NCI-H748 (cell line): ENCODE measurements around the gene UNK.
"Not testable (repeated sequence)": the region's sequence is repeated elsewhere in the genome, so short reads cannot be mapped to it uniquely, and the experiment has no call there.

ENCODE experiments used
- DNase-seq: peaks from one replicate; lab custom pipeline; 2025; ENCODE audit not compliant: unreplicated experiment; lab: John Stamatoyannopoulos, UW

UNK gene

DNA sequence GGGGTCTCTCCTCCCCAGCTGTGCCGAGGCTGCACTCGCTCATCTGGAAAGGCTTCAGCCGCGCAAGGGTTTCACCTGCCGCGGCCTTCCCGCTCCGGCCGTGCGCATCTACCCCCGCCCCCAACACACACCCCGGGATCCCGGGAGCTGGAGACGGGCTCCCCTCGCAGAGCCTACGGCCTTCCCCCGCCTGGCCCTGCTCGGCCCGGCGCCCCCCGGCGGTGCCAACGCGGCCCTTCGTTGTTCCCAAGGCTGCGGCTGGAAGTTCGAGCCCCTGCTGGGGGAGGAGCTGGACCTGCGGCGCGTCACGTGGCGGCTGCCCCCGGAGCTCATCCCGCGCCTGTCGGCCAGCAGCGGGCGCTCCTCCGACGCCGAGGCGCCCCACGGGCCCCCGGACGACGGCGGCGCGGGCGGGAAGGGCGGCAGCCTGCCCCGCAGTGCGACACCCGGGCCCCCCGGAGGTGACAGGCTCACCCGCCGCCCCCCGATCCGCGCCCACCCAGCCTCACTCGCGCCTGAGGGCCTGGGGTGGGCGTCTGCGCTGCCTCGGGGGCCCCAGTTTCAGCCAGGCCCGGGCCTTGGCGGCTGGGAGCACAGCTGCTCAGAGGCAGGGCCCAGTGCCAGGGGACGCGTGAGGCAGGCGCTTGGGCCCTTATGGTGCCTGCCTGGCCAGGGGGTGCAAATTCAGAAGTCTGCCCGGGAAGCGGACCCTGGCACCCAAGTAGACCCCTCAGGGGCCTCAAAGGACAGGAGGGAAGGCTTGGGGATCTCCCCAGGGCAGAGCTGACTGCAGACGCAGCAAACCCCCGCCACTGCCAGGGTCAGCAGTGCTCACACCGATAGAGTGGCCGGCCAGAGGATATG is 30.9 kb upstream of the UNK start:
- DNase-seq: no peak

DNA sequence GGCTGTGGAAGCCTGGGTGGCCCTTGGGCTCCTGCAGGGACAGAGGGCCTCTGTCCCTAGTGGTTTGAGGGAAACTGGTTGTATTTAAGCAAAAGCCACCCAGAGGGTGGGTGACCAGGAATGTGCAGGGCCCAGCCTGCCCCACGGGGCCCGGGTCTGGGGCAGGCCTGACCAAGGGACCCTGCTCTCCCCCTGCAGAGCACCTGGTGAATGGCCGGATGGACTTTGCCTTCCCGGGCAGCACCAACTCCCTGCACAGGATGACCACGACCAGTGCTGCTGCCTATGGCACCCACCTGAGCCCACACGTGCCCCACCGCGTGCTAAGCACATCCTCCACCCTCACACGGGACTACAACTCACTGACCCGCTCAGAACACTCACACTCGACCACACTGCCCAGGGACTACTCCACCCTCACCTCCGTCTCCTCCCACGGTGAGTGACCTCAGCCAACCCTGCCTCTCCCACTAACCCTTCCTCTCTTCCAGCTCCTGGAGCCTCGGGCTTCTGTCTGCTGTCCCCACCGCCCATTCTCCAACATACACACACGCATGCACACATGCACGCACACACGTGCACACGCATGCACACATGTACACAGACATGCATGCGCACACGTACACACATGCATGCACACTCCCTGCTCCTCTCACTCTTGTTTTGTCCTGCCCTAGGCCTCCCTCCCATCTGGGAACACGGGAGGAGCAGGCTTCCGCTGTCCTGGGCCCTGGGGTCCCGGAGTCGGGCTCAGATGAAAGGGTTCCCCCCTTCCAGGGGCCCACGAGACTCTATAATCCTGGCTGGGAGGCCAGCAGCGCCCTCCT is 30.0 kb upstream of the UNK start:
- DNase-seq: no peak

DNA sequence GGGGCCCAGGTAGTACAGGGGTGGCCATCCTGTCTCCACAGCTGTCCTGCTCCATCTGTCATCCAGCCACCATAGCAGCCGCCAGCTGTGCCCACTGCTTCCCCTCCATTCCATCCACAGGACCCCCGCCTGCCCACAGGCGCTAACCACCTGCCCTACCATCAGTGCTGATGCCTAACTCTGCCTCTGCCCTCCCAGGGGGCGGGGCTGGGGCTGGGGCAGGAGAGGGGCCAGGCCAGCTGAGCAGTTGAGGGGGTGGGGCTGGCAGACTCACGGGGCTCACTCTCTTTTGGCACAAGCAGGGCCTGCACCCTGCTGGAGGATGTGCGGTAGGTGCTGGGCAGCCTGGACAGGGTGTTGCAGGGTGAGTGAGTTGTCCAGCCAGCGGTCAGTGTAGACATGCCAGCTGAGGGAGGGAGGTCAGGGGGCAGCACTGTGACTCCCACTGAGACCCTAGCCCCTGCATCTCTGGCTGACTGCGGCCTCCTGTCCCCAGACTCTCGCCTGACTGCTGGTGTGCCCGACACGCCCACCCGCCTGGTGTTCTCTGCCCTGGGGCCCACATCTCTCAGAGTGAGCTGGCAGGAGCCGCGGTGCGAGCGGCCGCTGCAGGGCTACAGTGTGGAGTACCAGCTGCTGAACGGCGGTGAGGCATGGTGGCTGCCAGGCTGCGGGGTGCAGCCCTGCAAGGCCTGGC is 29.3 kb upstream of the UNK start:
- DNase-seq: no peak

- no peak for DNase-seq
Measured at GRCh38 chr17:75755990-75756389, 28.6 kb upstream of the UNK start.

DNA sequence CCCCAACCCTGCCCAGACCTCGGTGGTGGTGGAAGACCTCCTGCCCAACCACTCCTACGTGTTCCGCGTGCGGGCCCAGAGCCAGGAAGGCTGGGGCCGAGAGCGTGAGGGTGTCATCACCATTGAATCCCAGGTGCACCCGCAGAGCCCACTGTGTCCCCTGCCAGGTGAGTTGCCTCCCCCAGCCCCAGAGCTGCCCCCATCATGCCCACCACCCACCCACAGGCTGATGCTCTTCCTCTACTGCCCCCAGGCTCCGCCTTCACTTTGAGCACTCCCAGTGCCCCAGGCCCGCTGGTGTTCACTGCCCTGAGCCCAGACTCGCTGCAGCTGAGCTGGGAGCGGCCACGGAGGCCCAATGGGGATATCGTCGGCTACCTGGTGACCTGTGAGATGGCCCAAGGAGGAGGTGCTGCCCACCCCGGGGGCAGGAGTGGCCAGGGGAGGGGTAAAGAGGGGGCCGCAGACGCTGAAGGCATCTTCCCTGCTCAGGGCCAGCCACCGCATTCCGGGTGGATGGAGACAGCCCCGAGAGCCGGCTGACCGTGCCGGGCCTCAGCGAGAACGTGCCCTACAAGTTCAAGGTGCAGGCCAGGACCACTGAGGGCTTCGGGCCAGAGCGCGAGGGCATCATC is 28.0 kb upstream of the UNK start:
- no peak for DNase-seq

GRCh38 chr17:75757086-75757681 is 27.4 kb upstream of the UNK start:
- DNase-seq: no peak

GRCh38 chr17:75758131-75758905 is 26.3 kb upstream of the UNK start:
- DNase-seq: no peak

DNA sequence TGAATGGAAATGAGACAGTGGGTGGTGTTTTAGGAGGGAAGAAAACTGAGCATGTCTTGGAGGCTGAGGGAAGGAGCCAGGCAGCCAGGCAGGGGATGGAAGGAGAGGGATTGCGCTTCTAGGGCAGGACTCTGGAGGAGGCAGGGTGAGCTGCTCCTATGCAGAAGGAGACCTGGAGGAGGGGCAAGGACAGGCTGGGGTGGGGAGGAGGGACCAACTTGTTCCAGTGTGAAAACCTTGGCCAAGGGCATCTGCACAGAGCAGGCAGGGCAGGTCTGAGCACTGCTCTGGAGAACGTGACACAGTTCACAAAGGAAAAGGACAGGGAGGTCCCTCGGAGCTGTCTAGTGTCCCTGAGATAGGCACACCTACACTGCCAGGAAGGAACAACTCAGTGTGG is 25.1 kb upstream of the UNK start:
- DNase-seq: no peak

- not testable (repeated sequence) for DNase-seq
Measured at GRCh38 chr17:75759978-75760640, 24.5 kb upstream of the UNK start.

DNA sequence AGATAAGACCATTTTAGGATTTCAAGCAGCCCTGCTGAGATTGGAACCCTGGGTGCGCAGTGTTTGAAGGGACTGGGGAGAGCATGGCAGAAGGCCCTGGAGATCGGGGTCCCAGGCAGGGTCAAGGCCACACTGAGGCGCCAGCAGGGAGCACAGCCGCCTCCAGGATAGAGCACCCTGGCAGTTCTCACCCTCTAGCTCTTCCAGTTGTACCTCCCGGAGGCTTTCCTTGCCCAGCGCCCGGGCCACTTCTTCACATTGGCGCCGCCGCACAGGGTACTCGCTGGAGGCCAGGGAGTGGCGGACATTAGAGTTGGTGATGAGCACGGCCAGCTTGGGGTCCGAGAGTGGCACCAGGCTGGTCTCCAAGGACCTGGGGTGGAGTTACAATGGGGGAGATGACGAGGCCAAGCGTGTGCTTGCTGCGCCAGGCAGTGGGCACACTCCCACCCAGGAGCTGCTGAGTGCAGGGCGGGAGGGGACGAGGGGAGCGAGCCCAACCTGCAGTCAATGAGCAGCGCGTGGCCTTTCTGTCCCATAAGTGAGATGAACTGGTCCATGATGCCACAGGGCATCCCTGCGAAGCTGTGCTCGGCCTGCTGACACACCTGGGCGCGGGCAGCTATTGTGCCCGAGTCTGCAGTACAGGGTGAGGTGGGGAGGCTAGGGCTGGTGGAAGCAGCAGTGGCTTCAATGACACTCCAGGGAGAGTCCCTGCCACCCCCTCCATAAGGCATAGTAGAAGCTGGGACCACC is 21.9 kb upstream of the UNK start:
- DNase-seq: no peak

DNA sequence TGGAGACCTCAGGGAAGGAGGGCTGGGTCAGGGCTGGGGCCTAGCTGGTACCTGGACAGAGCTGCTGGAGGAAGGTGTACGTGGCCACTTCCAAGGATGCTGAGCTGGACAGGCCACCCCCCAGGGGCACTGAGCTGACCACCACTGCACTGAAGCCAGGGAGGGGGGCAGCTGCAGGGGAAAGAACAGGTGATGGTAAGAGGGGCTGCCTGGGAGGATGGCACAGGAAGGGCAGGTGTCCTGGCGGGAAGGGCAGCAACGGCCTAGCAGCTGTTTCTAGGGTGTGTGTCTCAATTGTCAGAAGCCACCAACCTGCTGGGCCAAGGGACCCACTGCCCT is 21.4 kb upstream of the UNK start:
- DNase-seq: no peak

DNA sequence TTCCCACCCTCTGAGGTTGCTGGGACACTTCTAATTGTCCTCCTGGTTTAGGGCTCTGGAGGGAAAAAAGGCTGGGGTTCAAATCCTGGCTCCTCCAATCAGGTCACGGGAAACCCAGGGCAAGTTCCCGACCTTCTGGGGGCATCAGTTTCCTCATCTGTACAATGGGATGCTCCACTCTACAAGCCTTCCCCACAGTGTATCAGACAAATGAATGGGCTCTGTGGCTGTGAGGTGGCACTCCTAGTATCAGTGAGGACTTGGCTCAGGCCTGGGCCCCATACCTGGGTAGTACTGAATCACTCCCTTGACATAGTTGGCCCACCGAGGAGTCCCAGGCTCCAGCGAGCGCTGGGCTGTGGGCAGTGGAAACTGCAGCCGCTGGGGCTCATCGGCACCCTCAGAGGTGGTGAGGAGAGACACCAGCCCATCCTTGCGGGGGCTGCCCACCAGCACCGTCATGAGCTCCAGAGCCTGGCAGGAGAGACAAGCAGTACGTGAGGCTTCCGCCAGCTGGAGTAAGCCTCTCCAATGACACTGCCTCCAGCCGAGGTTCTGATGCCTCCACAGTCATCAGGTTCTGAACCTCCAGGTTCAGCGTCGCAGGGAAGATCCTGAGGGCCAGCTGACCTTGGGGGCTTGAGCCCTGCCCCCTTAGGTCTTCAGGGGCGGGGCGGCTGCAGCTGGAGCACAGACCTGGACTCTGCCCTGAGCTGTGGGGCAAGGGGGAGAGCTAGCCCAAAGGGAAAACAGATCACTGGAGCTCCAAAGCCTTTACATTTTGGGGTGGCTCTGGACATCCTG is 20.8 kb upstream of the UNK start:
- no peak for DNase-seq

GRCh38 chr17:75764417-75764710 is 20.2 kb upstream of the UNK start:
- DNase-seq: no peak

- DNase-seq: peak; percentile 58
Measured at GRCh38 chr17:75764711-75765421, 19.7 kb upstream of the UNK start, which contains the start of gene GALK1. TSS of gene GALK1 (minus strand) at chr17:75765192. CDS start at chr17:75765136, 56 bp downstream.

DNA sequence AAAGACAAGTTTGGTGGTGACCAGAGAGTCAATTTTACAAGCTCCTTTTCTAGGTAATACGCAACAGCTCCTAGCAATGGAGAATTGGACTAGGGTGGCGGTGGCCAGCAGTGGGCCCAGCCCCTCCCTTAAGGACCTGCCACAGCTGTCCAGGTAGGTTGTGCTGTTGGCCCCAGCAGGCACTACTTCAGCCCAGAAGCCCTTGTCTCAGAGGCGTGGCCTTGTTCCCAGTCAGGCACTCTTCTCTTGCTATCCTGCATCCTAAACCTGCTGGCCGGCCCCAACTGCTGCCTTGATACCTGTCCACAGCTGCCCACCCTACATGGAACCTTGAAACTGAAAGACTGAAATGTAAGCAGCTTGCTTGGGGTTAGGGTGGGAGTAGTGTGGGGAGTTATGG is 18.6 kb upstream of the UNK start:
- DNase-seq: no peak

DNA sequence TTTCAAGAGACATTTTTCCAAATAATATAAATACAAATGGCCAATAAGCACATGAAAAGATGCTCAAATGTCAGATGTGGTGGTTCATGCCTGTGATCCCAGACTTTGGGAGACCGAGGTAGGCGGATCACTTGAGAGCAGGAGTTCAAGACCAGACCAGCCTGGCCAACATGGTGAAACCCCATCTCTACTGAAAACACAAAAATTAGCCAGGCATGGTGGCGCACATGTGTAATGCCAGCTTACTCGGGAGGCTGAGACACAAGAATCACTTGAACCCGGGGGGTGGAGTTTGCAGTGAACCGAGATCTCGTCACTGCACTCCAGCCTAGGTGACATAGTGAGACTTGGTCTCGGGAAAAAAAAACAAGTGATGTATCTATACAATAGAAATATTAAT is 16.7 kb upstream of the UNK start:
- DNase-seq: no peak

DNA sequence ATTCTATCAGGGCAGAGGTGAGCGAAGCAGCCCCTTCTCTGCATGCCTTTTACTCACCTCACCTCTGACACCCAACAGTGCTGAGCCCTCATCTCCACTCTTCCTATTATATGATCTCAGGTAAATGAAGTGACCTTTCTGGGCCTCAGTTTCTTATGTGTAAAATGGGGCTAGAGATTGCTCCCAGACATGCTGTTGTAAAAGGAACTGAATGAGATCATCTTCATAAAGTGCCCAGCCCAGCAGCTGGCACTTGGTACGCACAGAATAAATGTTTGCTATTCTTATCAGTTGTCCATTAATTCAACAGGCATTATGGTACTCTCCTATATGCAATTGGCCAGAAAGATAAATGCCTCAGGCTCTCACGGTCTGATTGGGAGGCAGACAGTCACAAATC is 15.1 kb upstream of the UNK start:
- DNase-seq: peak; percentile 66
